AG09309 (cell line): ENCODE measurements around the gene NINL.

ENCODE experiments used
- DNase-seq: peaks from one replicate; pipeline ENCODE4 v3.0.0-alpha.2; 2010; ENCODE audit warnings: low read depth
- H3K4me3 ChIP-seq: 2 replicates; pipeline ENCODE4 v1.5.1; 2011; ENCODE audit warnings: mild to moderate bottlenecking, low read depth, low read length, moderate library complexity; ENCODE audit not compliant: control insufficient read depth
- CTCF ChIP-seq: IDR thresholded peaks from 2 replicates; pipeline ENCODE4 v1.5.1; 2011; ENCODE audit warnings: mild to moderate bottlenecking, low read depth, low read length, inconsistent platforms; ENCODE audit not compliant: insufficient read depth, control insufficient read depth; ENCODE audit errors: missing control alignments

Gene NINL

GRCh38 chr20:25512709-25513108 lies 72.6 kb downstream of the NINL start:
- no peak for DNase-seq
- no peak overlapping the region for H3K4me3 ChIP-seq
- no peak for TF ChIP-seq CTCF

GRCh38 chr20:25511183-25511582 lies 74.1 kb downstream of the NINL start:
- H3K4me3 ChIP-seq, result no peak overlapping the region
- DNase-seq, result no peak
- TF ChIP-seq CTCF, result no peak

- no peak overlapping the region for H3K4me3 ChIP-seq
- no peak for TF ChIP-seq CTCF
- no peak for DNase-seq
These were observed 74.6 kb downstream of the NINL start for GRCh38 chr20:25510721-25511120.

- no peak for DNase-seq
- no peak overlapping the region for H3K4me3 ChIP-seq
- TF ChIP-seq CTCF, result no peak
These were observed 75.1 kb downstream of the NINL start for GRCh38 chr20:25510202-25510601.

GRCh38 chr20:25509084-25509483 lies 76.2 kb downstream of the NINL start:
- no peak for TF ChIP-seq CTCF
- DNase-seq, result no peak

GRCh38 chr20:25508083-25508770 lies 77.1 kb downstream of the NINL start:
- peak; percentile 60 for DNase-seq
- TF ChIP-seq CTCF, result no peak
- H3K4me3 ChIP-seq, result no peak overlapping the region

More at GRCh38 chr20:25509084-25509483, 76.2 kb downstream of the NINL start:
- H3K4me3 ChIP-seq, result no peak overlapping the region
